BJ (cell line): Measurements from ENCODE around the gene TIMM10. TPM values are rescaled to one million over a fixed set of nuclear protein-coding genes. Genes with fewer than 3 reads are reported as not detected.

ENCODE experiments used
- CTCF ChIA-PET: fragments of 350-600 bp; formaldehyde crosslinking; extraction: SDS; loops from one replicate; lab custom pipeline; 2021; ENCODE audit warnings: antibody characterized with exemption, inconsistent platforms; lab: Yijun Ruan, JAX
- POLR2A ChIA-PET: fragments of 300-600 bp; sonication (Branson Sonifier 250); formaldehyde crosslinking; extraction: SDS; loops from one replicate; lab custom pipeline; 2021; ENCODE audit warnings: antibody characterized with exemption; lab: Charles Lee
- DNase-seq: peaks from one replicate; pipeline ENCODE4 v3.0.0-alpha.2; 2011; ENCODE audit warnings: low read depth
- H3K27me3 ChIP-seq: 2 replicates; pipeline ENCODE4 v1.6.0; 2011; ENCODE audit warnings: low read length; ENCODE audit not compliant: control insufficient read depth, insufficient read depth
- H3K36me3 ChIP-seq: 2 replicates; pipeline ENCODE4 v1.5.1; 2011; ENCODE audit warnings: low read length; ENCODE audit not compliant: control insufficient read depth, insufficient read depth
- H3K4me3 ChIP-seq: 2 replicates; pipeline ENCODE4 v1.5.1; 2011; ENCODE audit warnings: low read depth, mild to moderate bottlenecking, control low read depth, low read length
- CTCF ChIP-seq: IDR thresholded peaks from 2 replicates; pipeline ENCODE4 v1.5.1; 2011; ENCODE audit warnings: low read depth, mild to moderate bottlenecking, control low read depth, inconsistent platforms, low read length, moderate library complexity; ENCODE audit not compliant: insufficient read depth
- polyA plus RNA-seq: library from polyadenylated mRNA; depleted of rRNA; stranded (reverse); fragments of >200 nt; gene quantifications from 2 replicates; pipeline ENCODE4 v1.2.3, GENCODE V29; 2011

TIMM10 gene
- polyA plus RNA-seq, 1 experiment, result 90.5 TPM

GRCh38 chr11:57487021-57487778 is 43.4 kb downstream of the TIMM10 start:
- TF ChIP-seq CTCF, result no peak
- ChIA-PET CTCF (interaction anchor here (0.8 to 1.7 kb wide), 3 partner anchors 28 to 40 kb away, joined by 5 to 7 read pairs (median 6); partner anchors contain the start of gene SLC43A1), POLR2A (no interaction called here)
- Histone ChIP-seq H3K27me3 (peaks cover 4% of the 10 kb centered on the region), H3K4me3 (no peak overlapping the region), H3K36me3 (peaks cover 7% of the 10 kb centered on the region; the same call in 1 of the 2 replicates)
- DNase-seq, result no peak

GRCh38 chr11:57485217-57485990 is 45.1 kb downstream of the TIMM10 start:
- no peak for DNase-seq
- Histone ChIP-seq H3K36me3 (peaks cover 7% of the 10 kb centered on the region; the same call in 1 of the 2 replicates), H3K27me3 (peaks cover 7% of the 10 kb centered on the region), H3K4me3 (no peak overlapping the region)
- CTCF ChIA-PET, result interaction anchor here (5.3 to 10.3 kb wide), 3 partner anchors 10 to 140 kb away, joined by 30 to 188 read pairs (median 169); partner anchors contain the start of gene RTN4RL2
- POLR2A ChIA-PET, result no interaction called here
- no peak for TF ChIP-seq CTCF

- no peak for DNase-seq
Measured at GRCh38 chr11:57484141-57484710, 46.3 kb downstream of the TIMM10 start.

GRCh38 chr11:57483562-57483918 is 47.0 kb downstream of the TIMM10 start:
- Histone ChIP-seq H3K4me3 (no peak overlapping the region), H3K27me3 (peaks cover 7% of the 10 kb centered on the region), H3K36me3 (peaks cover 4% of the 10 kb centered on the region; the same call in 1 of the 2 replicates)
- DNase-seq, result no peak
- no peak for TF ChIP-seq CTCF
- ChIA-PET POLR2A (no interaction called here), CTCF (interaction anchor here (0.8 to 10.3 kb wide), 11 partner anchors 10 to 213 kb away, joined by 3 to 188 read pairs (median 20); partner anchors contain the start of genes RTN4RL2 and SLC43A1)

More at GRCh38 chr11:57484141-57484710, 46.3 kb downstream of the TIMM10 start:
- Histone ChIP-seq H3K36me3 (peaks cover 5% of the 10 kb centered on the region; the same call in 1 of the 2 replicates), H3K4me3 (no peak overlapping the region), H3K27me3 (peaks cover 7% of the 10 kb centered on the region)
- no peak for TF ChIP-seq CTCF
- ChIA-PET POLR2A (no interaction called here), CTCF (interaction anchor here (0.7 to 10.3 kb wide), 12 partner anchors 11 to 214 kb away, joined by 3 to 188 read pairs (median 14); partner anchors contain the start of genes RTN4RL2, SLC43A1 and UBE2L6)
